GM06990 (cell line): ENCODE data around the gene AMER2.
"Not testable (repeated sequence)": the region's sequence is repeated elsewhere in the genome, so short reads cannot be mapped to it uniquely, and the experiment has no call there.

Source experiments
- DNase-seq: peaks from one replicate; pipeline ENCODE4 v3.0.0-alpha.2; 2011; ENCODE audit not compliant: insufficient read length; ENCODE audit errors: extremely low read depth
- H3K27me3 ChIP-seq: replicated peaks from 2 replicates; pipeline ENCODE4 v1.6.0; 2011; ENCODE audit warnings: low read length; ENCODE audit not compliant: control insufficient read depth, insufficient read depth
- H3K36me3 ChIP-seq: 2 replicates; pipeline ENCODE4 v1.5.1; 2011; ENCODE audit warnings: low read length; ENCODE audit not compliant: control insufficient read depth, insufficient read depth
- H3K4me3 ChIP-seq: replicated peaks from 2 replicates; pipeline ENCODE4 v1.5.1; 2011; ENCODE audit warnings: low read depth, mild to moderate bottlenecking, control low read depth, low read length
- TF ChIP-seq, protein P1 (sequence below): IDR thresholded peaks from 2 replicates; pipeline ENCODE4 v1.5.1; 2011; ENCODE audit warnings: low read length, control low read depth, mild to moderate bottlenecking, inconsistent platforms; ENCODE audit not compliant: insufficient read depth, poor library complexity, severe bottlenecking

Gene AMER2

DNA sequence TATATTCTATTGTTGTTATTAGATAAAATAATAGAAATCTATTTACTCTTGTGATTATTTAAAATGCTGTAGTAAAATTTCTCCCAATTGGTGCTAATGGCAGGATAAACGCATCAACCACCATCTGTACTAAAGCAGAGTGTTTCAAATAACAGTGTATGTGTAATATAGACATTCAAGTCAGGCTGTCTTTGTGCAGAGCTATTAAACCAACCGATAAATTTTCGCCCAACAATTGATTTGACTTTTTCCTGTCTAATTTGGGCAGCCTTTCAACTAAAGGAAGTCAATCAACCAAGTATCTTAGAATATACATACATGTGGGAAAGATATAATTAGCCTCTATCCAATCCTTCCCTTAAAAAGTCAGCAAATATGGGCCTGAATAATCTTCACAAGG lies 5.8 kb downstream of the AMER2 start:
- DNase-seq: no peak
- TF ChIP-seq, protein P1, sequence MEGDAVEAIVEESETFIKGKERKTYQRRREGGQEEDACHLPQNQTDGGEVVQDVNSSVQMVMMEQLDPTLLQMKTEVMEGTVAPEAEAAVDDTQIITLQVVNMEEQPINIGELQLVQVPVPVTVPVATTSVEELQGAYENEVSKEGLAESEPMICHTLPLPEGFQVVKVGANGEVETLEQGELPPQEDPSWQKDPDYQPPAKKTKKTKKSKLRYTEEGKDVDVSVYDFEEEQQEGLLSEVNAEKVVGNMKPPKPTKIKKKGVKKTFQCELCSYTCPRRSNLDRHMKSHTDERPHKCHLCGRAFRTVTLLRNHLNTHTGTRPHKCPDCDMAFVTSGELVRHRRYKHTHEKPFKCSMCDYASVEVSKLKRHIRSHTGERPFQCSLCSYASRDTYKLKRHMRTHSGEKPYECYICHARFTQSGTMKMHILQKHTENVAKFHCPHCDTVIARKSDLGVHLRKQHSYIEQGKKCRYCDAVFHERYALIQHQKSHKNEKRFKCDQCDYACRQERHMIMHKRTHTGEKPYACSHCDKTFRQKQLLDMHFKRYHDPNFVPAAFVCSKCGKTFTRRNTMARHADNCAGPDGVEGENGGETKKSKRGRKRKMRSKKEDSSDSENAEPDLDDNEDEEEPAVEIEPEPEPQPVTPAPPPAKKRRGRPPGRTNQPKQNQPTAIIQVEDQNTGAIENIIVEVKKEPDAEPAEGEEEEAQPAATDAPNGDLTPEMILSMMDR: no peak
- H3K27me3 ChIP-seq: no peaks in the 10 kb centered on the region; the same call in 1 of the 2 replicates
- H3K36me3 ChIP-seq: no peaks in the 10 kb centered on the region
- H3K4me3 ChIP-seq: no peak overlapping the region

- no peak for DNase-seq
- Histone ChIP-seq H3K36me3 (no peaks in the 10 kb centered on the region), H3K27me3 (no peaks in the 10 kb centered on the region; the same call in 1 of the 2 replicates), H3K4me3 (no peak overlapping the region)
- TF ChIP-seq, protein P1: no peak
Observed at GRCh38 chr13:25165663-25166062, 6.4 kb downstream of the AMER2 start.

GRCh38 chr13:25165163-25165562 lies 6.9 kb downstream of the AMER2 start:
- H3K4me3 ChIP-seq, H3K36me3 ChIP-seq, DNase-seq, H3K27me3 ChIP-seq: not testable (repeated sequence)

GRCh38 chr13:25157681-25158080 lies 14.4 kb downstream of the AMER2 start:
- no peak for DNase-seq
- H3K27me3 ChIP-seq: no peaks in the 10 kb centered on the region; the same call in 1 of the 2 replicates
- H3K36me3 ChIP-seq: no peaks in the 10 kb centered on the region
- H3K4me3 ChIP-seq: no peak overlapping the region
- TF ChIP-seq, protein P1: no peak

- H3K27me3 ChIP-seq: no peaks in the 10 kb centered on the region; the same call in 1 of the 2 replicates
- no peak overlapping the region for H3K4me3 ChIP-seq
- H3K36me3 ChIP-seq: no peaks in the 10 kb centered on the region
- DNase-seq: no peak
- TF ChIP-seq, protein P1: no peak
Observed at GRCh38 chr13:25153736-25154135, 18.4 kb downstream of the AMER2 start.

GRCh38 chr13:25151626-25152195 lies 20.4 kb downstream of the AMER2 start:
- Histone ChIP-seq H3K36me3 (no peaks in the 10 kb centered on the region), H3K27me3 (no peaks in the 10 kb centered on the region; the same call in 1 of the 2 replicates), H3K4me3 (no peak overlapping the region)
- no peak for DNase-seq
- TF ChIP-seq, protein P1: no peak
